GM12878 (cell line): ENCODE data around the gene FOXO3. TPM values are rescaled to one million over a fixed set of nuclear protein-coding genes. Genes with fewer than 3 reads are reported as not detected.

Experiments
- ATAC-seq: fragments of 200-7000 bp; cut with Tn5 transposase; 3 replicates; pipeline ENCODE4 v1.9.1; 2020; ENCODE audit warnings: mild to moderate bottlenecking, moderate library complexity
- BruUV-seq: library from RNA; stranded (reverse); fragments of 400-500 nt; replicated peaks from 2 replicates; lab custom pipeline; 2021; lab: Mats Ljungman, UMichigan
- CTCF ChIA-PET: fragments of 300-600 bp; sonication (Branson Sonifier 250); formaldehyde crosslinking; extraction: SDS; loops from one replicate; lab custom pipeline; 2021; ENCODE audit warnings: inconsistent platforms; lab: Yijun Ruan, JAX
- POLR2A ChIA-PET: fragments of 350-600 bp; formaldehyde crosslinking; extraction: SDS; loops from one replicate; lab custom pipeline; 2021; ENCODE audit warnings: inconsistent platforms; lab: Charles Lee
- RAD21 ChIA-PET: fragments of 300-600 bp; sonication (Branson Sonifier 250); formaldehyde crosslinking; loops from one replicate; lab custom pipeline; 2023; ENCODE audit warnings: antibody characterized with exemption; ENCODE audit not compliant: unreplicated experiment; lab: Charles Lee
- SMC1A ChIA-PET: fragments of 300-600 bp; sonication (Branson Sonifier 250); formaldehyde crosslinking; loops from one replicate; lab custom pipeline; 2023; ENCODE audit not compliant: unreplicated experiment, uncharacterized antibody; lab: Charles Lee
- DNase-seq: peaks from one replicate; pipeline ENCODE4 v3.0.0-alpha.2; 2011; ENCODE audit warnings: low read depth, low spot score
- FAIRE-seq: peaks from 3 replicates; lab custom pipeline; 2011; peaks lifted over from hg19 to GRCh38; lab: Jason Lieb, UNC
- H2AFZ ChIP-seq: 2 replicates; pipeline ENCODE4 v1.6.0; 2011; ENCODE audit warnings: low read depth, low read length, control low read depth; ENCODE audit not compliant: control insufficient read depth
- H3K27ac ChIP-seq: 2 replicates; pipeline ENCODE4 v1.5.1; 2011; ENCODE audit warnings: control low read depth; ENCODE audit not compliant: control insufficient read depth, insufficient read depth
- H3K27me3 ChIP-seq, 2 experiments: replicated peaks in 1 of 2; 2 replicates each; pipeline versions ENCODE4 v1.6.0 to v1.6.1; 2011; ENCODE audit warnings: low read length in 1 of 2; ENCODE audit not compliant: control insufficient read depth in 2 of 2, insufficient read depth in 2 of 2
- H3K36me3 ChIP-seq, 2 experiments: 2 replicates each; pipeline ENCODE4 v1.5.1; 2011; ENCODE audit warnings: low read length in 1 of 2; ENCODE audit not compliant: control insufficient read depth in 2 of 2, insufficient read depth in 2 of 2
- H3K4me1 ChIP-seq: 2 replicates; pipeline ENCODE4 v1.6.1; 2011; ENCODE audit warnings: mild to moderate bottlenecking, low read length, moderate library complexity, mixed read lengths; ENCODE audit not compliant: control insufficient read depth, insufficient read depth
- H3K4me2 ChIP-seq: 2 replicates; pipeline ENCODE4 v1.6.0; 2011; ENCODE audit warnings: control low read depth; ENCODE audit not compliant: control insufficient read depth, insufficient read depth
- H3K4me3 ChIP-seq: fragments of 200-600 bp; sonication (generic); 2 replicates; pipeline ENCODE4 v1.5.1; 2016
- H3K79me2 ChIP-seq: 2 replicates; pipeline ENCODE4 v1.6.0; 2011; ENCODE audit warnings: low read length; ENCODE audit not compliant: control insufficient read depth, insufficient read depth
- H3K9ac ChIP-seq: 2 replicates; pipeline ENCODE4 v1.8.0; 2011; ENCODE audit warnings: low read length, control low read depth, mixed read lengths; ENCODE audit not compliant: control insufficient read depth, insufficient read depth
- H3K9me3 ChIP-seq: replicated peaks from 3 replicates; pipeline ENCODE4 v1.5.1; 2011; ENCODE audit warnings: mild to moderate bottlenecking, low read length; ENCODE audit not compliant: control insufficient read depth, insufficient read depth
- H4K20me1 ChIP-seq: 2 replicates; pipeline ENCODE4 v1.6.0; 2011; ENCODE audit not compliant: control insufficient read depth, insufficient read depth
- ATF7 ChIP-seq: fragments of 450-650 bp; IDR thresholded peaks from 2 replicates; pipeline ENCODE4 v1.6.1; 2016; ENCODE audit warnings: low read depth, mild to moderate bottlenecking
- EP300 ChIP-seq, 2 experiments: fragments of 150-350 bp in 1 of 2; IDR thresholded peaks; 2 replicates each; pipeline ENCODE4 v1.6.1; 2011 to 2012; ENCODE audit warnings: low read depth in 2 of 2, low read length in 2 of 2, borderline replicate concordance in 1 of 2, improper control_type of control experiment in 1 of 2, inconsistent platforms in 1 of 2; ENCODE audit not compliant: control insufficient read depth in 1 of 2
- FOS ChIP-seq: IDR thresholded peaks from 3 replicates; pipeline ENCODE4 v1.6.1; 2011; ENCODE audit warnings: borderline replicate concordance; ENCODE audit not compliant: insufficient read length; ENCODE audit errors: extremely low read depth
- GABPA ChIP-seq: IDR thresholded peaks from 2 replicates; pipeline ENCODE4 v1.6.1; 2014; ENCODE audit warnings: antibody characterized with exemption, low read depth, mild to moderate bottlenecking, inconsistent platforms
- HDAC2 ChIP-seq: fragments of 200-600 bp; sonication (generic); IDR thresholded peaks from 2 replicates; pipeline ENCODE4 v1.6.1; 2017
- MEF2B ChIP-seq: fragments of 450-650 bp; IDR thresholded peaks from 2 replicates; pipeline ENCODE4 v1.6.1; 2018; ENCODE audit warnings: mild to moderate bottlenecking, moderate library complexity; ENCODE audit not compliant: partially characterized antibody, poor library complexity, severe bottlenecking
- NR2F1 ChIP-seq: fragments of 450-650 bp; conservative IDR thresholded peaks from 2 replicates; pipeline ENCODE4 v1.6.1; 2017; ENCODE audit warnings: mild to moderate bottlenecking
- PAX5 ChIP-seq: IDR thresholded peaks from 2 replicates; pipeline ENCODE4 v1.6.1; 2011; ENCODE audit warnings: low read depth, low read length, borderline replicate concordance
- POLR2AphosphoS5 ChIP-seq: IDR thresholded peaks from 2 replicates; pipeline ENCODE4 v1.6.1; 2011; ENCODE audit warnings: mild to moderate bottlenecking, low read length, inconsistent platforms
- RUNX3 ChIP-seq: IDR thresholded peaks from 2 replicates; pipeline ENCODE4 v1.6.1; 2012; ENCODE audit warnings: low read length, inconsistent platforms
- SIX5 ChIP-seq: IDR thresholded peaks from 2 replicates; pipeline ENCODE4 v1.6.1; 2011; ENCODE audit warnings: mild to moderate bottlenecking, low read depth, low read length, moderate library complexity; ENCODE audit not compliant: severe bottlenecking
- SMAD5 ChIP-seq: IDR thresholded peaks from 2 replicates; pipeline ENCODE4 v1.6.1; 2016; ENCODE audit warnings: antibody characterized with exemption, low read depth
- YBX1 ChIP-seq: fragments of 450-650 bp; IDR thresholded peaks from 2 replicates; pipeline ENCODE4 v1.6.1; 2016; ENCODE audit warnings: antibody characterized with exemption
- WGBS: methylation state at CpG from one replicate; pipeline ENCODE4 v1.1.6; 2016; ENCODE audit warnings: low lambda C conversion rate; ENCODE audit not compliant: insufficient replicate concordance, insufficient coverage; ENCODE audit errors: missing lambda C conversion rate; 5-methylcytosine and 5-hydroxymethylcytosine counted together
- in situ Hi-C: fragments of 300-500 bp; cut with MboI; formaldehyde crosslinking; loops from 9 replicates; pipeline ENCODE4 v1.14.3; 2018; ENCODE audit warnings: mixed read lengths
- intact Hi-C: fragments of 100-400 bp; cut with micrococcal nuclease; formaldehyde crosslinking; loops from one replicate; pipeline ENCODE4 v1.14.2; 2022; ENCODE audit not compliant: unreplicated experiment
- polyA plus RNA-seq, 11 experiments: library from polyadenylated mRNA; depleted of rRNA in 4 of 11; unstranded in 6 of 11; stranded (reverse) in 5 of 11; fragments of >200 nt; fragmentation: Nextera tagmentation in 4 of 11; fragmentation: Illumina TruSeq in 1 of 11; extraction: Ambion mirVana in 4 of 11; extraction: Trizol in 1 of 11; gene quantifications; 1 replicate in 1 of 11; 2 replicates in 10 of 11; pipeline versions ENCODE4 v1.2.1 to v1.2.3, GENCODE V29; 2011 to 2016; ENCODE audit warnings: inconsistent platforms in 2 of 11, missing spikeins in 2 of 11, low read depth in 1 of 11
- total RNA-seq, 4 experiments: library from RNA; depleted of rRNA in 3 of 4; stranded (reverse); fragments of >200 nt in 3 of 4; fragmentation: Illumina TruSeq in 1 of 4; extraction: Trizol in 1 of 4; gene quantifications; 2 replicates each; pipeline versions ENCODE4 v1.2.1 to v1.2.3, GENCODE V29; 2013 to 2021
- TF ChIP-seq, protein P1 (sequence below): fragments of 450-650 bp; IDR thresholded peaks from 2 replicates; pipeline ENCODE4 v1.6.1; 2017; ENCODE audit warnings: low read depth, mild to moderate bottlenecking, moderate library complexity
- TF ChIP-seq, protein P2 (sequence below): fragments of 450-650 bp; IDR thresholded peaks from 2 replicates; pipeline ENCODE4 v1.6.1; 2016; ENCODE audit warnings: mild to moderate bottlenecking
- TF ChIP-seq, protein P3 (sequence below): fragments of 450-650 bp; IDR thresholded peaks from 2 replicates; pipeline ENCODE4 v1.6.1; 2017; ENCODE audit warnings: antibody characterized with exemption, mild to moderate bottlenecking, moderate library complexity

FOXO3 gene
- total and polyA plus RNA-seq, 10 of the 15 experiments (the other 5 are each of a cell fraction or from before 2014, with no cell fraction given) = 0.82 to 4.5 (median 1.7) TPM

DNA sequence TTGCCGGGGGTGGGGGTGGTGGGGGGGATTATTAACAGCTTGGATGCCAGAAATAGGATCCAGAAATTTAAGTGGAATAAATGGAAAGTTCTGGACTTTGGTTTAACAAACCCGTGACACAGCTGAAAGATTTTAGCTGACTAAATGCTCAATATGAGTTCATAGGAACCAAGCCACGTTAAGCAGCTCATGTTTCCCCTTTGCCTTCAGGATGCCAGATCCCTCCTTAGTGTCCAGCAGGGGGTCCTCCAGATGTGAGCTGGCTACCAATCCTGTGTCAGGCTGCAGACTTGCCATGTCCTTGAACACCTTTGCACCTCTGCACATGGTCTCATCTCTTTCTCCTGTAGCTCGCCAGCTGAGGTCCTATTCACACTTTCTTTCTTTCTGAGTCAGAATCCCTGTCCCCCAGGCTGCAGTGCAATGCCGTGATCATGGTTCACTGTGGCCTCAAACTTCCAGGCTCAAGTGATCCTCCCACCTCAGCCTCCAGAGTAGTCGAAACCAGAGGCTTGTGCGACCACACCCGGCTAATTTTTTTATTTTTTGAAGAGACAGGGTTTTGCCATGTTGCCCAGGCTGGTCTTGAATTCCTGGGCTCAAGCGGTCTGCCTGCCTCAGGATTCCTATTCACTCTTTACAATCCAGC, 154.2 kb downstream of the FOXO3 start:
- FAIRE-seq (no peak), ATAC-seq (no peak), DNase-seq (no peak)
- ChIA-PET SMC1A (interaction anchor here (0.7 to 1.4 kb wide), 4 partner anchors 10 to 1324 kb away, joined by 3 to 4 read pairs (median 3); no protein-coding TSS in a partner anchor), RAD21 (interaction anchor here (0.9 kb wide), 1 partner anchor 173 kb away, joined by 4 read pairs; no protein-coding TSS in a partner anchor), POLR2A (interaction anchor here (0.5 kb wide), 1 partner anchor 374 kb away, joined by 3 read pairs; no protein-coding TSS in a partner anchor), CTCF (interaction anchor here (0.9 kb wide), 1 partner anchor 10 kb away, joined by 4 read pairs; no protein-coding TSS in a partner anchor)
- H3K79me2 ChIP-seq = no peaks in the 10 kb centered on the region
- H3K36me3 ChIP-seq = no peaks in the 10 kb centered on the region
- H3K27me3 ChIP-seq = peaks cover 1 to 2% of the 10 kb centered on the region in 2 experiments; a peak in 3 of 4 replicates
- in situ Hi-C loops = no loop called here
- H3K4me2 ChIP-seq = no peak overlapping the region
- no TSS peak for BruUV-seq
- H2AFZ ChIP-seq = no peak overlapping the region
- H3K9ac ChIP-seq = no peak overlapping the region
- H3K9me3 ChIP-seq = no peaks in the 10 kb centered on the region; the same call in 2 of the 3 replicates
- intact Hi-C loops = no loop called here
- no peak overlapping the region for H3K4me3 ChIP-seq
- 33% methylated on average over 9 of the region's 9 CpGs for WGBS
- H3K4me1 ChIP-seq = no peaks in the 10 kb centered on the region
- H3K27ac ChIP-seq = no peak overlapping the region
- TF ChIP-seq, protein P1, sequence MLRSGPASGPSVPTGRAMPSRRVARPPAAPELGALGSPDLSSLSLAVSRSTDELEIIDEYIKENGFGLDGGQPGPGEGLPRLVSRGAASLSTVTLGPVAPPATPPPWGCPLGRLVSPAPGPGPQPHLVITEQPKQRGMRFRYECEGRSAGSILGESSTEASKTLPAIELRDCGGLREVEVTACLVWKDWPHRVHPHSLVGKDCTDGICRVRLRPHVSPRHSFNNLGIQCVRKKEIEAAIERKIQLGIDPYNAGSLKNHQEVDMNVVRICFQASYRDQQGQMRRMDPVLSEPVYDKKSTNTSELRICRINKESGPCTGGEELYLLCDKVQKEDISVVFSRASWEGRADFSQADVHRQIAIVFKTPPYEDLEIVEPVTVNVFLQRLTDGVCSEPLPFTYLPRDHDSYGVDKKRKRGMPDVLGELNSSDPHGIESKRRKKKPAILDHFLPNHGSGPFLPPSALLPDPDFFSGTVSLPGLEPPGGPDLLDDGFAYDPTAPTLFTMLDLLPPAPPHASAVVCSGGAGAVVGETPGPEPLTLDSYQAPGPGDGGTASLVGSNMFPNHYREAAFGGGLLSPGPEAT = no peak
- TF ChIP-seq RUNX3 (no peak), SMAD5 (no peak), GABPA (no peak), EP300 (IDR thresholded peaks at IDR 0.05; ENCODE audit: borderline replicate concordance in 1 of 2, control insufficient read depth in 1 of 2, low read depth in 2 of 2, low read length in 2 of 2) (no peak), YBX1 (no peak), NR2F1 (no peak), MEF2B (no peak), FOS (no peak), ATF7 (no peak), PAX5 (no peak), POLR2AphosphoS5 (no peak), HDAC2 (no peak), SIX5 (no peak)
- TF ChIP-seq, protein P2, sequence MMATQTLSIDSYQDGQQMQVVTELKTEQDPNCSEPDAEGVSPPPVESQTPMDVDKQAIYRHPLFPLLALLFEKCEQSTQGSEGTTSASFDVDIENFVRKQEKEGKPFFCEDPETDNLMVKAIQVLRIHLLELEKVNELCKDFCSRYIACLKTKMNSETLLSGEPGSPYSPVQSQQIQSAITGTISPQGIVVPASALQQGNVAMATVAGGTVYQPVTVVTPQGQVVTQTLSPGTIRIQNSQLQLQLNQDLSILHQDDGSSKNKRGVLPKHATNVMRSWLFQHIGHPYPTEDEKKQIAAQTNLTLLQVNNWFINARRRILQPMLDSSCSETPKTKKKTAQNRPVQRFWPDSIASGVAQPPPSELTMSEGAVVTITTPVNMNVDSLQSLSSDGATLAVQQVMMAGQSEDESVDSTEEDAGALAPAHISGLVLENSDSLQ = no peak
- TF ChIP-seq, protein P3, sequence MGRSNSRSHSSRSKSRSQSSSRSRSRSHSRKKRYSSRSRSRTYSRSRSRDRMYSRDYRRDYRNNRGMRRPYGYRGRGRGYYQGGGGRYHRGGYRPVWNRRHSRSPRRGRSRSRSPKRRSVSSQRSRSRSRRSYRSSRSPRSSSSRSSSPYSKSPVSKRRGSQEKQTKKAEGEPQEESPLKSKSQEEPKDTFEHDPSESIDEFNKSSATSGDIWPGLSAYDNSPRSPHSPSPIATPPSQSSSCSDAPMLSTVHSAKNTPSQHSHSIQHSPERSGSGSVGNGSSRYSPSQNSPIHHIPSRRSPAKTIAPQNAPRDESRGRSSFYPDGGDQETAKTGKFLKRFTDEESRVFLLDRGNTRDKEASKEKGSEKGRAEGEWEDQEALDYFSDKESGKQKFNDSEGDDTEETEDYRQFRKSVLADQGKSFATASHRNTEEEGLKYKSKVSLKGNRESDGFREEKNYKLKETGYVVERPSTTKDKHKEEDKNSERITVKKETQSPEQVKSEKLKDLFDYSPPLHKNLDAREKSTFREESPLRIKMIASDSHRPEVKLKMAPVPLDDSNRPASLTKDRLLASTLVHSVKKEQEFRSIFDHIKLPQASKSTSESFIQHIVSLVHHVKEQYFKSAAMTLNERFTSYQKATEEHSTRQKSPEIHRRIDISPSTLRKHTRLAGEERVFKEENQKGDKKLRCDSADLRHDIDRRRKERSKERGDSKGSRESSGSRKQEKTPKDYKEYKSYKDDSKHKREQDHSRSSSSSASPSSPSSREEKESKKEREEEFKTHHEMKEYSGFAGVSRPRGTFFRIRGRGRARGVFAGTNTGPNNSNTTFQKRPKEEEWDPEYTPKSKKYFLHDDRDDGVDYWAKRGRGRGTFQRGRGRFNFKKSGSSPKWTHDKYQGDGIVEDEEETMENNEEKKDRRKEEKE = no peak
- H4K20me1 ChIP-seq = no peaks in the 10 kb centered on the region
